HG03103 (cell line): ENCODE results near the gene RAP1GAP2.
"Not testable (repeated sequence)": the region's sequence is repeated elsewhere in the genome, so short reads cannot be mapped to it uniquely, and the experiment has no call there.

Source experiments
- ATAC-seq: cut with Tn5 transposase; IDR thresholded peaks from one replicate; pipeline ENCODE4 v1.9.1; 2021; ENCODE audit warnings: low read depth; ENCODE audit not compliant: unreplicated experiment

The RAP1GAP2 gene

GRCh38 chr17:3011891-3012290, 215.7 kb downstream of the RAP1GAP2 start:
- no peak for ATAC-seq

GRCh38 chr17:3012926-3013581, 216.8 kb downstream of the RAP1GAP2 start:
- ATAC-seq = no peak

GRCh38 chr17:3015890-3016289, 219.7 kb downstream of the RAP1GAP2 start:
- ATAC-seq = no peak

- no peak for ATAC-seq
Measured at GRCh38 chr17:3017936-3018335, 221.7 kb downstream of the RAP1GAP2 start.

GRCh38 chr17:3019761-3020160, 223.5 kb downstream of the RAP1GAP2 start:
- no peak for ATAC-seq

- ATAC-seq = no peak
Measured at GRCh38 chr17:3020381-3020780, 224.1 kb downstream of the RAP1GAP2 start.

- ATAC-seq = no peak
Measured at GRCh38 chr17:3022197-3022596, 226.0 kb downstream of the RAP1GAP2 start.

- no peak for ATAC-seq
Measured at GRCh38 chr17:3024346-3024745, 228.1 kb downstream of the RAP1GAP2 start.

GRCh38 chr17:3025421-3026124, 229.3 kb downstream of the RAP1GAP2 start:
- ATAC-seq = no peak

GRCh38 chr17:3026125-3026855, 230.1 kb downstream of the RAP1GAP2 start:
- no peak for ATAC-seq

GRCh38 chr17:3026856-3027751, 230.9 kb downstream of the RAP1GAP2 start:
- no peak for ATAC-seq

- no peak for ATAC-seq
Measured at GRCh38 chr17:3027786-3028532, 231.7 kb downstream of the RAP1GAP2 start.

GRCh38 chr17:3029213-3029913, 233.1 kb downstream of the RAP1GAP2 start:
- no peak for ATAC-seq

- no peak for ATAC-seq
Measured at GRCh38 chr17:3030096-3030495, 233.9 kb downstream of the RAP1GAP2 start.

- not testable (repeated sequence) for ATAC-seq
Measured at GRCh38 chr17:3030852-3031470, 234.7 kb downstream of the RAP1GAP2 start.

GRCh38 chr17:3032258-3033247, 236.3 kb downstream of the RAP1GAP2 start:
- no peak for ATAC-seq

GRCh38 chr17:3033248-3033640, 237.0 kb downstream of the RAP1GAP2 start:
- ATAC-seq = no peak
